ENCODE measurements around the gene CIAPIN1. TPM values are rescaled to one million over a fixed set of nuclear protein-coding genes. Genes with fewer than 3 reads are reported as not detected.

The CIAPIN1 gene
- total RNA-seq, 4 donors from 2014 or later, result 9.7 to 49.0 (median 26.7) TPM

- TF ChIP-seq POLR2A (IDR thresholded peaks at IDR 0.05), result no peak
- TF ChIP-seq CTCF (IDR thresholded peaks at IDR 0.05), result no peak
- no peaks in the 10 kb centered on the region for H3K36me3 ChIP-seq
- no peaks in the 10 kb centered on the region for H3K4me1 ChIP-seq
- no peak overlapping the region for H3K27ac ChIP-seq
- DNase-seq, result no peak
- H3K9me3 ChIP-seq, result no peaks in the 10 kb centered on the region
- intact Hi-C loops (cut with DNase I; ENCODE audit: low total_unique reads), result no loop called here
- H3K27me3 ChIP-seq, result no peaks in the 10 kb centered on the region
- no peak overlapping the region for H3K4me3 ChIP-seq
These were observed 52.2 kb downstream of the CIAPIN1 start for GRCh38 chr16:57395026-57395425.

- no peaks in the 10 kb centered on the region for H3K4me1 ChIP-seq
- TF ChIP-seq CTCF (IDR thresholded peaks at IDR 0.05), result no peak
- no peak for TF ChIP-seq POLR2A (IDR thresholded peaks at IDR 0.05)
- H3K27me3 ChIP-seq, result no peaks in the 10 kb centered on the region
- intact Hi-C loops (cut with DNase I; ENCODE audit: low total_unique reads), result no loop called here
- H3K4me3 ChIP-seq, result no peak overlapping the region
- DNase-seq, result no peak
- no peaks in the 10 kb centered on the region for H3K9me3 ChIP-seq
- no peaks in the 10 kb centered on the region for H3K36me3 ChIP-seq
- H3K27ac ChIP-seq, result no peak overlapping the region
These were observed 52.7 kb downstream of the CIAPIN1 start for GRCh38 chr16:57394444-57394843.

- no peak for TF ChIP-seq CTCF (IDR thresholded peaks at IDR 0.05)
- no peak for TF ChIP-seq POLR2A (IDR thresholded peaks at IDR 0.05)
- Histone ChIP-seq H3K9me3 (no peaks in the 10 kb centered on the region), H3K4me1 (no peaks in the 10 kb centered on the region), H3K27ac (no peak overlapping the region), H3K27me3 (no peaks in the 10 kb centered on the region), H3K4me3 (no peak overlapping the region), H3K36me3 (no peaks in the 10 kb centered on the region)
- intact Hi-C loops (cut with DNase I; ENCODE audit: low total_unique reads), result no loop called here
- no peak for DNase-seq
These were observed 54.5 kb downstream of the CIAPIN1 start for GRCh38 chr16:57392694-57393093.

GRCh38 chr16:57391708-57392107, 55.5 kb downstream of the CIAPIN1 start:
- intact Hi-C loops (cut with DNase I; ENCODE audit: low total_unique reads), result no loop called here
- no peaks in the 10 kb centered on the region for H3K27me3 ChIP-seq
- no peaks in the 10 kb centered on the region for H3K4me1 ChIP-seq
- DNase-seq, result no peak
- H3K9me3 ChIP-seq, result no peaks in the 10 kb centered on the region
- H3K4me3 ChIP-seq, result no peak overlapping the region
- H3K27ac ChIP-seq, result no peak overlapping the region
- no peaks in the 10 kb centered on the region for H3K36me3 ChIP-seq
- TF ChIP-seq POLR2A (IDR thresholded peaks at IDR 0.05) (no peak), CTCF (IDR thresholded peaks at IDR 0.05) (no peak)

- Histone ChIP-seq H3K4me3 (no peak overlapping the region), H3K9me3 (no peaks in the 10 kb centered on the region), H3K4me1 (no peaks in the 10 kb centered on the region), H3K27ac (no peak overlapping the region), H3K36me3 (no peaks in the 10 kb centered on the region), H3K27me3 (no peaks in the 10 kb centered on the region)
- no peak for DNase-seq
- intact Hi-C loops (cut with DNase I; ENCODE audit: low total_unique reads), result no loop called here
- TF ChIP-seq POLR2A (IDR thresholded peaks at IDR 0.05), result no peak
- no peak for TF ChIP-seq CTCF (IDR thresholded peaks at IDR 0.05)
These were observed 55.9 kb downstream of the CIAPIN1 start for GRCh38 chr16:57391300-57391699.

Data from uterus (tissue), 4 donors.